EL (cell line): ENCODE results near the gene TECPR2.

Experiments
- DNase-seq: peaks from one replicate; pipeline ENCODE4 v3.0.0-alpha.2; 2016

Gene TECPR2

DNA sequence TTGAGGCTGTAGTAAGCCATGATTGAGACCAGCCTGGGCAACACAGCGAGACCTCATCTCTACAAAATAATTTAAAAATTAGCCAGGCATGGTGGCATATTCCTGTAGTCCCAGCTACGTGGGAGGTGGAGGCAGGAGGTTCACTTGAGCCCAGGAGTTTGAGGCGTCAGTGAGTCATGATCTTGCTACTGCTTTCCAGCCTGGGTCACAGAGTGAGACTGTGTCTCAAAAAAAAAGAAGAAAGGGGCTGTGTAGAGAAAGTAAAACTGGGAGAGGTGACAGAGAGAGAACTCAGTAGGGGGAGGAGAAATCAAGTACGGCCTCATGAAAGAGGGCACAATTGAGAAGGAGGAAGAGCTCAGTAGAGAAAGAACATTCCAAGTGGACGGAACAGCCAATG, 12.4 kb downstream of the TECPR2 start:
- no peak for DNase-seq

DNA sequence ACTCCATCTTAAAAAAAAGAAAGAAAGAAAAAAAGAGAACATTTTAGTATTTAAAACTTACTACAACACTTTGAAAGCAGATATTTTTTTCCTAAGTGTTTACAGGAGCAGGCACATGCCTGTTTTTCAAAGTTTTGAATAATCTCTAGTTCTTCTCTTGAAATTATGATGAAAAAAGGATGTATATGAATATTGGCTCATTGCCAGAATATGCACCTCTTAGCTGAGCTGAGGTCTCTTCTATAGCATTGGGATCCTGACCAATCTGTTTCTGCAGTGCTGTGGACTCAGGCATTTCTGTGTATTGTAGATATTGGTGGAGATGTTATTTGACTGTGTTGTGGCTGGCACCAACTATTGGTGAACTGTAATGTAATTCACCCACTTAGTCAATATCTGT, 15.0 kb downstream of the TECPR2 start:
- DNase-seq = no peak

- DNase-seq = no peak
These were observed 16.1 kb downstream of the TECPR2 start for GRCh38 chr14:102378830-102379229.

DNA sequence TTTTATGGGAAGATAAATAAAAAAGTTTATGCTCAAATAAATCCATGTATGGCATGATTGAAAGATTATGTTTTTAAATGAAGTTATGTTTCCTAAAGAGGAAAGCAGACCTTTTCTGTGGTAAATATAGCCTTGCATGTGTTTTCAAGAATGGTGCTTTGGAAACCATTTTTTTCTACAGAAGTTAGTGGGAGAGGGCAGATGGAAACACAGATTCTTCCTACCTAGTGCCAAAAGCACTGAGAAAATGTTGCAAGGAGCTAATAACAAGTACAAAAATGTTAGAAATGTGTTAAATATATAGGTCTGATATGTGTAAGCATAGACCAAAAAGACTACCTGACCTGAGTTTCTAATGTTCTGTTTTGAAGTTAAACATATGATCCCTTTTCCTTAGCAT, 24.3 kb downstream of the TECPR2 start:
- no peak for DNase-seq

DNA sequence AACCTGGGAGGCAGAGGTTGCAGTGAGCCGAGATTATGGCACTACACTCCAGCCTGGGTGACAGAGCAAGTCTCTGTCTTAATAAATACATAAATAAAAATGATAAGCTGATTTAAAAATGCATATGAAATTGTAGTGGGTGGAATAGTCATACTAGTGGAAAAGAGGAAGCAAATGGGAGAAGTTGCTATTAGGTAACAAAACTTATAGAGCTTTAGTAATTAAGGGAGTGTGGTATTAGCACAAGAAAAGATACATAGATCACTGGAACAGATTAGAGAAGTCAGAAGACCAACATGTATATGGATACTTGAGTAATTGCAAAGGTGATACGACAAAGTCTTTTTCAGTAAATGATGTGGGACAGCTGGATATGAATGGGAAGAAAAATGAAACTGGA, 26.5 kb downstream of the TECPR2 start:
- DNase-seq = no peak

DNA sequence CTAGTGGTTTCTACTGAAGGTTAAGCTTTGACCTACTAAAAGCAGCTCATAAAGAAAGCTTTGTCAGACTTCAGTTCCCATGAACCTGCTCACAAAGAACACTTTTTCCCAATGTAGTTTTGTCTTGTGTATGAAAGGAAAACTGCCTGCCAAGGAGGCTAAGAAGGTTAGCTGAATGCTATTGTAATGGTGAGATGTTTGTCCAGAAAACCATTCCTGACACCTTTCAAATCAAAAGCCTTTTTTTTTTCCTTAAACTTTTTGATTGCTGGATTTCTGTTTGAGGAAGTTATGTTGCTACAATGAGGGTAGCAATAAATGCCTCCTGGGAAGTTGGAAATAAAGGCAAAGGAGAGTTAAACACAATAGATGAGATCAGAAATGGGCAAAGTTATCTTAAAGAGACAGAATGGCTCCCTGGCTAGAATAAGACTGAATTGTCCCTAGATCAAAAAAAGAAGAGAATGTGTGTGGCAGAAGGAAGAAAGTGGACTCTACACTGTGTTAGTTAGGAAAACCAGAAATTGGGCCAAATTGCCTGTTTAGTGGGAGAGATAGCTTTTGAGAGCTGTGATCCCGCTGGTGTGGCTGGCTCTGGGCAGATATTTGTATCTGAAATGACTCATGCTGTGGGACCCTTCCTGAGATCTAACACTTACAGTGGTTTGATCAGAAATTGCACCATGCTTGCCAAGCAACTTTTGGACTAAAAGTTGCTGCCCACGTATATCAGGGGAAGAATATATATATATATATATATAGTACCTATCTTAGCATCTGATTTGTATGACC, 27.5 kb downstream of the TECPR2 start:
- peak; percentile 37 for DNase-seq

DNA sequence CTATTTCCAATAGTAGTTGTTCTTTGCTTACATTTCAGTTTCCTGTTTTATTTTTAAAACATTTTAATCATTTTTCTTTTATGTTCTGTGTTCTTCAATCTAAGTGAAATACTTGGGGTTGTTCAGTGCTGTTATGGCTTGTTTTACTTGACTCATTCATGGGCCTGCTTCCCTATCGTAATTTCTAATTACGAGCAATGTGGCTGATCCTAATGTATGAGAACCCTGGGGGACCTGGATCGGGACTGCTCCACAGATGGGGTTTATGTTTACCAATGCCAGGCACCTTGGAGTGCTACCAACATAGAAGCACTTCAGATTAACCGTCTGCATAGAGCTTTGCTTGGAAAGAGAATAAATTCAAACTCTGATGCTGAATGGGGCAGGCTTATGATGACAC, 29.8 kb downstream of the TECPR2 start:
- DNase-seq = no peak

GRCh38 chr14:102394717-102395375, 32.1 kb downstream of the TECPR2 start:
- DNase-seq = no peak

DNA sequence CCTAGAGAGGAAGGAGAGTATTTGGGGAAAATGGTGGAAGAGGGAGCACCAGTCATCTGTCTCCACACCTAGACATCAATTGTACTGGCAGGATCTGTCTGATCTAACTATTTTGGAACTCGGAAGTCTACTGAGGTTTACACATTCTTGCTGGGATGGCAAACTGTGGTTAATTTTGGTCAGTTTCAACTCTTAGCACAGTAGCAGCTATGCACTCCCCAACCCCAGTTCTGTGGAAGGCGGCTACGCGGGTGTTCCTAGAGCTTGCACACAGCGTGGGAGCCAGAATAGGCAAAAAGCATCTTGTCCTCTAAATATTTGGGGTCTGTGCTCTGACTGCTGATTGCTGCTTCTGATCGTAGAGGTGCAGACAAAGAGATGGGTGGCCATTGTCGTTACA, 33.8 kb downstream of the TECPR2 start:
- DNase-seq = peak; percentile 37

- no peak for DNase-seq
These were observed 40.3 kb downstream of the TECPR2 start for GRCh38 chr14:102403028-102403427.

DNA sequence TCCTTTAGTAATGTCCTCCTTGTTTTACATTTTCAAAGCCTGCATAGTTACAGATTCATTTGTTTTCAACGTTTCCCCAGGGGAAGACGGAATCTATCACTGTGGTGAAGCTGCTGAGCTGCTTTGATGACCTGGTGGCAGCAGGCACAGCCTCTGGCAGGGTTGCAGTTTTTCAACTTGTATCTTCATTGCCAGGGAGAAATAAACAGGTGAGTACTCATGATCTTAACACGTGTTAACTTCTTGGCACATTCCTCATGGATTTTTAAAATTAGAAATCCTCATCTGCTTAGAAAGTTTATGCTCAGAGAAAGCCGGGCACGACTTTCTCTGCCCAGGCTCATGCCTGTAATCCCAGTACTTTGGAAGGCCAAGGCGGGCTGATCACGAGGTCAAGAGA, 44.5 kb downstream of the TECPR2 start:
- DNase-seq = no peak

DNA sequence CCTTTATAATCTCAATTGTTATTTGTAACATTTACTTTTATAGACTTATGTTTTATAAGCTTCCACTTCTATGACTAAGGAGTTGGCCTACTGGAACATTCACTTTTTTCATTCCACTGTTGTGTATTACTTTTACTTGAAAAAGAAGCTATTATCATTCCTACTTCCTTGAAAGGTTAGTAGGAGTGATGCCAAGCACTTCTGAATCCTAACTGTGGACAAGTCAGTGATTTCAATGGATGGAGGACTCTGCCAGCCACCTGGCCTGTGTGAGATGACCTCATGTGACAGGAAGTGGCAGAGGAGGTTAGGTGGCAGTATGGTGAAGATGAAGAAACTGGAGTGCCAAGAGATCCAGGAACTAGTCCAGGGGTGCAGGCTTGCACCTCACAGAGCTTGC, 46.0 kb downstream of the TECPR2 start:
- no peak for DNase-seq

DNA sequence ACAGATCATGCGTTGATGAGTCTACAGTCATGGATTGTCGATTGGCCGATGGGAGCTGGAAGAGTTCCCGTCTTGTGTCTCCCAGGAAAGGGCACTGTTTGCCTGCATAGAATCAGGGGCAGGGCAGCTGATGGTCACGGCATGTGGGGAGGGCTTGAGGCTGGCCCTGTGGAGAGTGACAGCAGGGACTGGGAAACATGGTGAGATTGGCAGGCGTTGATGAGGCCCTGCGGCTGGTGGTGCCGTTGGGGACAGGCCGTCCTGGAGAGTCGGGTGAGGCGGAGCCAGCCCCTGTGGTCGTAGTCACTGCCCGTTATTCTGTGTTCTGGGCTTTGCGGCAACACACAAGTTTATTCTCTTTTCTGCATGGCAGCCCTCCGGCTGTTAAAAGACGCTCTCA, 52.9 kb downstream of the TECPR2 start:
- DNase-seq = no peak

GRCh38 chr14:102417001-102417431, 54.3 kb downstream of the TECPR2 start:
- no peak for DNase-seq

DNA sequence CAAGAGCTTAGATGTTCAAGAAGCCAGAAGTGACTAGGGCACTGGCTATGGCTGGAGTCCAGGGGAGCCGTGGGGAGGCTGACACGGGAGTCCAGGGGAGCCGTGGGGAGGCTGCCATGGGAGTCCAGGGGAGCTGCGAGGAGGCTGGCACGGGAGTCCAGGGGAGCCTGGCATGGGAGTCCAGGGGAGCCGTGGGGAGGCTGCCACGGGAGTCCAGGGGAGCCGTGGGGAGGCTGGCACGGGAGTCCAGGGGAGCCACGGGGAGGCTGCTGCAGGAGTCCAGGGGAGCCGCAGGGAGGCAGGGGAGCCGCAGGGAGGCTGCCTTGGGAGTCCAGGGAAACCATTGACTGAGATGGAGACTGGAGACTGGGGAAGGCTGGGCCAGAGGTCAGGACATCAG, 54.9 kb downstream of the TECPR2 start:
- no peak for DNase-seq

DNA sequence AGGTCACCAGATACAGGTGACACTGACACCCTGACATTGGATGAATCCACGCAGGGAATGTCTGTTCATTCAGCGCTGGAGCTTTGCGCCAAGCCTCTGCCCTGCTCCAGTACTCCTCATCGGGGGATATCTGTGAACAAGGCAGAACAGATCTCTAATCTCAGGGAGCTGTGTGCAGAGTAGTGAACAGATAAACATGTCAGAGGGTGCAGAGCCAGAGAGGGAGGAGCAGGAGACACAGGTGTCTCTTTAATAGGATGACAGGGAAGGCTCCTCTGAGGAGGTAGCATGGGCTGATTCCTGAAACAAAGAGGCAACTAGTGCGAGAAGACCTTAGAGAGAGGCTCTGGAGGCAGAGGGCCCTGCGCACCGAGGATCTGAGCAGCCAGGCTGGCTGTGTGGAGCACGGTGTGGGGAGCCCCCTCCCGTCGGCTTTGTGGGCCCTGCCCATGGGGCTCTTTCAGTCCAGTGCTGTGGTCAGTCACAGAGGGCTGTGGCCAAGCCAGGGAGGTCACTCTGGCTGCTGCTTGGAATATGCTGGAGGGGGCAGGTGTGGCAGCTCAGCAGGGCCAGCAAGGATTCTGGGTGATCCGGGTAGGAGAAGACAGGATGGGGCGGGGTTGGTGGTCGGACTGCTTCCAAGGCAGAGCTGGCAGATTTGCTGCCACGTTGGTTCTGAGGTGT, 55.6 kb downstream of the TECPR2 start:
- no peak for DNase-seq

GRCh38 chr14:102418853-102419240, 56.1 kb downstream of the TECPR2 start:
- DNase-seq = no peak

DNA sequence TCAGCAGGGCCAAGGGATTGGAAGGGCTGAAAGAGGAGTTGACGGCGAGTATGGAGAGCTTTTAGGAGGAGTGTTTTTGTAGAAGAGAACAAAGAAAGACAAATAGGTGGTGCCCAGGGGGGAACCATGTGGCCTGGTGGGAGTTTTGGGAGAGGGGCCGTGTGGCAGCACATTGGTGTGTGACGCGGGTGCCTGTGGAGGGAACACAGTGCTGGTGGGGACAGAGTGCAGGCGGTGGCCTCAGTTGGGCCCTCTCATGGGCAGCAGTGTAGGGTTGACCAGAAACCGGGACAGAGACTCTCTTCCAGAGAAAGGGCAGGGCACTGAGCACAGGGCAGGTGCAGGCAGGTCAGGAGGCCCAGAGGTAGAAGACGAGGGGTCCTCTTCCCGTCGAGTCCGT, 56.5 kb downstream of the TECPR2 start:
- DNase-seq = no peak

DNA sequence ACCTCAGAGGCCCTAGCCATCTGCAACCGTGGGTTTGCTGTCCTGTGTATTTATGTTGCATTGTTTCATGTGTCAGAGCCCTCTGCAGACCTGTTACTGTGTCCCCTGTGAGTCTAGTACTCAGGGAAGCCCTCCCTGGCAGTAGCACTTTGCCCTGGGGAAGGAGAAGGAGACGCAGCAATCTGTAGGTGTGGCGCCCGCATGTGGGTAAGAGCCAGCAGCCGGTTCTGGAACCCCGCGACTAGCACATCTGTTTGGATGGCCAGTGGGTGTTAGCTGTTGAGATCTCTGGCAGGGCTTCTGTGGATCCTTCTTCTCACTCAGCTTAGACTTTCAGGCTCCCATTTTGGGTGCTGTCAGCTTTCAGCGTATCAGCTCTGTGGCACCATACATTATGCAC, 57.0 kb downstream of the TECPR2 start:
- DNase-seq = no peak

GRCh38 chr14:102421411-102422057, 58.8 kb downstream of the TECPR2 start:
- no peak for DNase-seq

DNA sequence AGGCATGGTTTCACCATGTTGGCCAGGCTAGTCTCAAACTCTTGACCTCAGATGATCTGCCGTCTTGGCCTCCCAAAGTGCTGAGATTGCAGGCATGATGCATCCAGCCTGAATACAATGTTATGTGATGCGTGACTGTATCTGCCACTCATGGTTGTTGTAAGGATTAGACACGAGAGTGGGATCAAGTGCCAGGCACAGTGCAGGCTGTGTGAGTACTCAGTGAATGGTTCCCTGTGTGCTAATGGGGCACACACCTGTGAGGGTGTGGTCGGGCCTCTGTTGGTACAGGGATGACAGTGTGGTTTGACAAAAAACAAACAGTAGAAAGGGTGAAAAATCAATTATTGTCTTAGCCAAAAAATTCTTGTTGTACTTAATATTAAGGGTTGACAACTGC, 61.8 kb downstream of the TECPR2 start:
- DNase-seq = no peak

- DNase-seq = no peak
These were observed 62.2 kb downstream of the TECPR2 start for GRCh38 chr14:102424923-102425322.

DNA sequence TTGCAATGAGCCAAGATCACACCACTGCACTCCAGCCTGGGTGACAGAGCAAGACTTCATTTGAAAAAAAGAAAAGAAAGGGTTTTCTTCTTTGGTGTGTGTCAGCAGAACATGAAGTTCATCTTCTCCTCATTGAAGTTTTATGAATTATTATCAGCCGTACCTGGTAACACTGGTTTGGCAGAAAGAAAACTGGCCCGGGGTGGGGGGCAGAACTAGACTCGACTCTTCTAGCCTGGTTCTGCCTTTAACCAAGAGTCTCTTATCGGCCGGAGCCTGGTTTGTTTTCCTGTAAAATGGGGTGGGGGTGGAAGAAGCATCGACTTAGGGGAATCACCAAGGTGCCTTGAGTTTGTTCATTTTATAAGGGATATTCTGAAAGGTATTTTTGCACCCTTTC, 64.1 kb downstream of the TECPR2 start:
- no peak for DNase-seq

GRCh38 chr14:102427642-102428041, 64.9 kb downstream of the TECPR2 start:
- DNase-seq = no peak
